Activated naive CD4-positive, alpha-beta T cell (primary cell): ENCODE measurements around the gene U2AF2.

ENCODE experiments used
- DNase-seq, 4 experiments: peaks; one replicate each; lab custom pipeline; 2025; lab: John Stamatoyannopoulos, UW

Gene U2AF2

GRCh38 chr19:55654868-55655647 is at the start of gene U2AF2:
U2AF2 (plus strand) TSS chr19:55655035; CDS start chr19:55655105, 70 bp downstream.
- DNase-seq, result peak; percentile 94 to 98 (median 96)

DNA sequence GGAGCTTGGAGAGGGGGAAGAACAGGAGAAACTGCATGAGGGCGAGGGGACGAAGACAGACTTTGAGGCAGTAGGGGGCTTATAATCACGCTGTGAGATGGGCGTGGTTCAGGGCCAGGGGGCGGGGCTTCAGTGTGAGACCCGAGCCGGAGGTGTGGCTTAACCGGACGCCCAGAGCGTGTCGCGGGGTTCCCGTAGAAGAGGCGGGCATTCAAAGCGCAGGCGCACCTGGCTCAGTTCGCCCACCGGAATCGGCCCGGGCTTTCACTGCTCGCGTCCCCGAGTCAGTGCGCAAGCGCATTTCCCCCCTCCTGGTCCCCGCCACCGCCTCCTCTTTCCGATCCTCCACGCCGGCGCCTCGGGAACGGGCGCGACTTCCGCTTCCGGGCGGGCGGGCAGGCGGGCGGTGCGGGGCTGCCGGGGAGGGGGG is 49.6 kb upstream of the U2AF2 start:
- peak; percentile 94 to 98 (median 96) for DNase-seq

- DNase-seq, result peak in 2 of 4 experiments; percentile 42 to 57
Observed at GRCh38 chr19:55605637-55606470, 49.0 kb upstream of the U2AF2 start, which contains the start of gene ZNF865. ZNF865 (plus strand) TSS chr19:55605647; CDS start chr19:55613619, 7,972 bp downstream.

DNA sequence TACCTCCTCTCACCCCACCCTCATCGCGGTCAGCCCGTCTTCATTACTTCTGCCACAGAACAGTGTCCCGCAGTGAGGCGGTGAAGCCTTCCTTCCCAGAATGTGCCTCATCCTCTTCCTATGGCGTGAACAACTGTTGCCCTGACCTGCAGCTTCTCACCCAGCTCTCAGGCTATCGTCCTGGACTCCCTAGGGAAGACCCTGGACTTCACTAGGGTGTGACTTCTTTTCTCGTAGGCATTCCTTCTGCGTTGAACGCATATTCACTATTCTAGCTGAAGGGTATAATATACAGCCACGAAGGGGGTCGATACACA is 48.4 kb upstream of the U2AF2 start:
- no peak for DNase-seq

GRCh38 chr19:55606817-55607216 is 48.0 kb upstream of the U2AF2 start:
- no peak for DNase-seq

DNA sequence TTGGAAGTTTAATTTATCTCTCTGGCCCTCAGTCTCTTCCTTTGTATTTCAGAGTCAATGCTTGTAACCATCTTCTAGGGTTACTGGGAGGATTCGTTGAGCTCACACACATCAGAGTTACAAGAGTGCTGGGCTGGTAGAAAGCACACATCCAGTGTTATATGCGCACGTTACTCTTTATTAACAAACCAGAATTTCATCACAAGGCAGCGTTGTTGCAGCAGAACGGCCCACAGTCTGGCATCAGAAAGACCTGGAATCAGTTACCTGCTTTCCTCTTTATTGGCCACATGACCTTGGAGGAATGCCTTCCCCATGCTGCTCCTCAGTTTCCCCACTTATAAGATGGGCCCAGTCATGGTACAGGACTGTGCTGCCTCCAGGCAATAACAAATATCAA is 45.5 kb upstream of the U2AF2 start:
- DNase-seq, result no peak

GRCh38 chr19:55611300-55611982 is 43.4 kb upstream of the U2AF2 start:
- no peak for DNase-seq

GRCh38 chr19:55611983-55612645 is 42.7 kb upstream of the U2AF2 start:
- DNase-seq, result no peak

- no peak for DNase-seq
Observed at GRCh38 chr19:55613396-55613795, 41.4 kb upstream of the U2AF2 start.

DNA sequence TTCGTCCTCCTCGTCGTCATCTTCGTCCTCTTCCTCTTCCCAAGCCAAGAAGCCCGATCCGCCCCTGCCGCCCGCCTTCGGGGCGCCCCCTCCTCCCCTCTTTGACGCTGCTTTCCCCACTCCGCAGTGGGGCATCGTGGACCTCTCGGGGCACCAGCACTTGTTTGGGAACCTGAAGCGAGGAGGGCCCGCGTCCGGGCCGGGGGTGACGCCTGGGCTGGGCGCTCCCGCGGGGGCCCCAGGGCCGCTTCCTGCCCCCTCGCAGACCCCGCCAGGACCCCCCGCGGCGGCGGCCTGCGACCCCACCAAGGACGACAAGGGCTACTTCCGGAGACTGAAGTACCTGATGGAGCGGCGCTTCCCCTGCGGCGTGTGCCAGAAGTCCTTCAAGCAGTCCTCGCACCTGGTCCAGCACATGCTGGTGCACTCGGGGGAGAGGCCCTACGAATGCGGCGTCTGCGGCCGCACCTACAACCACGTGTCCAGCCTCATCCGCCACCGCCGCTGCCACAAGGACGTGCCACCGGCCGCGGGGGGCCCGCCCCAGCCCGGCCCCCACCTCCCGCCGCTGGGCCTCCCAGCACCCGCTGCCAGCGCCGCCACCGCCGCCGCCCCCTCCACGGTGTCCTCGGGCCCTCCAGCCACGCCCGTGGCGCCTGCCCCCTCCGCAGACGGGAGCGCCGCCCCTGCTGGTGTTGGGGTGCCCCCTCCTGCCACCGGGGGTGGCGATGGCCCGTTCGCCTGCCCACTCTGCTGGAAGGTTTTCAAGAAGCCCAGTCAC is 40.7 kb upstream of the U2AF2 start:
- DNase-seq, result no peak

- DNase-seq, result no peak
Observed at GRCh38 chr19:55614711-55615542, 39.9 kb upstream of the U2AF2 start.

- DNase-seq, result no peak
Observed at GRCh38 chr19:55615543-55616394, 39.1 kb upstream of the U2AF2 start.

DNA sequence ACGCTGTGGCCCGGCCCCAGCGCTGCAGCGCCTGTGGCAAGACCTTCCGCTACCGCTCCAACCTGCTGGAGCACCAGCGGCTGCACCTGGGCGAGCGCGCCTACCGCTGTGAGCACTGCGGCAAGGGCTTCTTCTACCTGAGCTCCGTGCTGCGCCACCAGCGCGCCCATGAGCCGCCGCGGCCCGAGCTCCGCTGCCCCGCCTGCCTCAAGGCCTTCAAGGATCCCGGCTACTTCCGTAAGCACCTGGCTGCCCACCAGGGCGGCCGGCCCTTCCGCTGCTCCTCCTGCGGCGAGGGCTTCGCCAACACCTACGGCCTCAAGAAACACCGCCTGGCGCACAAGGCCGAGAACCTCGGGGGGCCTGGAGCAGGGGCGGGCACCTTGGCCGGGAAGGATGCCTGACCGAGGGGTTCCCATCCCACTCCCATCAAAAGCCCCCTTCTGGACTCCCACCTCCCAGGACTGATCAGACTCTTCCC is 38.4 kb upstream of the U2AF2 start:
- no peak for DNase-seq

GRCh38 chr19:55617426-55617825 is 37.4 kb upstream of the U2AF2 start:
- no peak for DNase-seq

- DNase-seq, result no peak
Observed at GRCh38 chr19:55618426-55618825, 36.4 kb upstream of the U2AF2 start.

DNA sequence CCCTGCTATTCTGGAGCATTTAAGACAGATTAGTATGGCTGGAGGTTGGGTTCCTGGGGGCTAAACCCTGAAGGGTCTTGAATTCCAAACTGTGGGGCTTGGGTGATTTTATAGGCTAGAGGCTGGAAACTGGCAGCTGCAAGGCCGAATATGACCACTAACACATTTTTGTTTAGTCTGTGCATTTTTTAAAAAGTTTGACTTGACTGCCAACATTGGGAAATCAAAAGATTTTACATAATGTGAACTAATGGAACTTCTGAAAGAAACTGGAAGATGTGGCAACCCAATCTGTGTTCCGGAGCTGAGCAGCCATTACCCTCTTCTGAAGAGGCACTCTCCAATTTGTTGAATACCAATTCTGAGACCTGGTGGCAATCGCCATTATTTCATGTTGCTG is 35.5 kb upstream of the U2AF2 start:
- no peak for DNase-seq

- no peak for DNase-seq
Observed at GRCh38 chr19:55620410-55621204, 34.2 kb upstream of the U2AF2 start.

DNA sequence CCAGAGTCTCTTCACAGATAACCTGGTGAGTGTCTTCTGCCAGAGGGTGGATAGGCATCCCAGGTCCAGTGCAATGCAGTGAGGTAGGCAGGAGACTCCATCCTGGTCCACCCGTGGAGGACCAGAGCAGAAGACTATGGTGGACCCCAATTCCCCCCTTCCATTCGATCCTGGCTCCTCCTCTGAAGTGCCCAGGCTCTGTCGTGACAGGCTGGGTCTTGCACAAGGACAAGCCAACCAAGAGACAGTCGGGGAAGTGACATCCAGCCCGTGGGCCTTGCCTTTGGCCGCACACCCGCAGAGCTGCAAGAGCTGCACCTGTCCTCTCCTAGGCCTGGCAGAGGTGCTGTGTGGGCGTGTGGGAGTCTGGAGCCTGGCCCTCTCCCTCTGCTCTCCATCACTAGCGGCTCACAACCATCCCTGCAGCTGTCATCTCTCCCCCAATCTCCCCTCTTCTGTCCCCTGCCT is 33.6 kb upstream of the U2AF2 start:
- DNase-seq, result no peak
